ENCODE measurements around the gene XPC.
"Not testable (repeated sequence)": the region's sequence is repeated elsewhere in the genome, so short reads cannot be mapped to it uniquely, and the experiment has no call there.

- not testable (repeated sequence) for TF ChIP-seq CTCF, POLR2AphosphoS5 (IDR thresholded peaks at IDR 0.05)
Measured at GRCh38 chr3:14120921-14121448, 57.4 kb downstream of the XPC start.
